Natural killer cell (primary cell): ENCODE results near the gene ZBTB12. TPM values are rescaled to one million over a fixed set of nuclear protein-coding genes. Genes with fewer than 3 reads are reported as not detected.
"Not testable (repeated sequence)": the region's sequence is repeated elsewhere in the genome, so short reads cannot be mapped to it uniquely, and the experiment has no call there.

ENCODE experiments used
- ATAC-seq, 3 donors: fragments of 150-1000 bp in 2 of 3; fragments of 200-7000 bp in 1 of 3; cut with Tn5 transposase; 1 replicate in 1 of 3; 2 replicates in 2 of 3; pipeline ENCODE4 v1.10.0; 2021; ENCODE audit warnings: mild to moderate bottlenecking in 2 of 3, moderate library complexity in 2 of 3
- DNase-seq, 2 donors: peaks; one replicate each; pipeline versions ENCODE4 v3.0.0 to v3.0.0-alpha.2; 2013 to 2021; ENCODE audit warnings: mixed read lengths in 1 of 2
- H3K27ac ChIP-seq: one replicate; pipeline ENCODE4 v1.5.1; 2013; ENCODE audit warnings: mild to moderate bottlenecking, low read length
- H3K27me3 ChIP-seq: one replicate; pipeline ENCODE4 v1.6.1; 2013; ENCODE audit warnings: low read length; ENCODE audit not compliant: control insufficient read depth, insufficient read depth
- H3K36me3 ChIP-seq: one replicate; pipeline ENCODE4 v1.6.1; 2013; ENCODE audit warnings: low read length; ENCODE audit not compliant: control insufficient read depth, insufficient read depth
- H3K4me1 ChIP-seq: one replicate; pipeline ENCODE4 v1.6.1; 2013; ENCODE audit warnings: low read length; ENCODE audit not compliant: control insufficient read depth, insufficient read depth
- H3K4me3 ChIP-seq: one replicate; pipeline ENCODE4 v1.5.1; 2013; ENCODE audit warnings: low read length
- H3K9me3 ChIP-seq: one replicate; pipeline ENCODE4 v1.6.1; 2013; ENCODE audit warnings: low read length; ENCODE audit not compliant: control insufficient read depth, insufficient read depth
- H3K27ac Mint-ChIP-seq, 2 donors: one replicate each; pipeline ENCODE4 v1.8.0; 2022; ENCODE audit warnings: mild to moderate bottlenecking in 2 of 2, mixed read lengths in 2 of 2, moderate library complexity in 1 of 2
- H3K27me3 Mint-ChIP-seq, 2 donors: one replicate each; pipeline ENCODE4 v1.8.0; 2022; ENCODE audit warnings: low read depth in 2 of 2, mixed read lengths in 2 of 2
- H3K36me3 Mint-ChIP-seq: one replicate; pipeline ENCODE4 v1.8.0; 2022; ENCODE audit warnings: mixed read lengths
- H3K4me1 Mint-ChIP-seq, 2 donors: one replicate each; pipeline ENCODE4 v1.8.0; 2022; ENCODE audit warnings: mixed read lengths in 2 of 2
- H3K4me3 Mint-ChIP-seq: one replicate; pipeline ENCODE4 v1.8.0; 2022; ENCODE audit warnings: mild to moderate bottlenecking, moderate library complexity, mixed read lengths
- H3K9me3 Mint-ChIP-seq, 2 donors: one replicate each; pipeline ENCODE4 v1.8.0; 2022; ENCODE audit warnings: mixed read lengths in 2 of 2
- CTCF ChIP-seq: fragments of 200-600 bp; IDR thresholded peaks from one replicate; pipeline ENCODE4 v1.8.0; 2022; ENCODE audit warnings: antibody characterized with exemption
- WGBS: methylation state at CpG from one replicate; pipeline ENCODE4 v1.1.7; 2013; ENCODE audit warnings: missing lambda C conversion rate; ENCODE audit not compliant: insufficient coverage; 5-methylcytosine and 5-hydroxymethylcytosine counted together
- intact Hi-C: fragments of 100-400 bp; cut with micrococcal nuclease; formaldehyde crosslinking; loops from one replicate; pipeline ENCODE4 v1.14.2; 2022
- total RNA-seq, 4 donors: library from RNA; stranded (reverse); fragments of 120-200 nt in 1 of 4; gene quantifications; one replicate each; pipeline versions ENCODE4 v1.2.3 to v1.2.4, GENCODE V29; 2013 to 2022

ZBTB12 gene
- total RNA-seq, 3 donors from 2014 or later (not counting 1 experiment from before 2014, with no cell fraction given) = 0.54 to 0.77 (median 0.63) TPM

- ATAC-seq (no peak), DNase-seq (no peak)
- Mint-ChIP-seq H3K4me1 (peaks cover 20 to 33% of the 10 kb centered on the region in 2 donors), H3K27me3 (no peaks in the 10 kb centered on the region), H3K4me3 (no peak overlapping the region), H3K27ac (peak overlapping the region; percentile 16 to 44), H3K36me3 (no peaks in the 10 kb centered on the region), H3K9me3 (no peaks in the 10 kb centered on the region)
- no peak for TF ChIP-seq CTCF
- Histone ChIP-seq H3K36me3 (peaks cover 28% of the 10 kb centered on the region), H3K4me3 (no peak overlapping the region), H3K4me1 (peaks cover 25% of the 10 kb centered on the region), H3K27me3 (no peaks in the 10 kb centered on the region), H3K27ac (no peak overlapping the region), H3K9me3 (no peaks in the 10 kb centered on the region)
- WGBS = 97% methylated on average over 13 of the region's 13 CpGs
- intact Hi-C loops = no loop called here
Observed at GRCh38 chr6:31860349-31860748, 41.5 kb downstream of the ZBTB12 start.

DNA sequence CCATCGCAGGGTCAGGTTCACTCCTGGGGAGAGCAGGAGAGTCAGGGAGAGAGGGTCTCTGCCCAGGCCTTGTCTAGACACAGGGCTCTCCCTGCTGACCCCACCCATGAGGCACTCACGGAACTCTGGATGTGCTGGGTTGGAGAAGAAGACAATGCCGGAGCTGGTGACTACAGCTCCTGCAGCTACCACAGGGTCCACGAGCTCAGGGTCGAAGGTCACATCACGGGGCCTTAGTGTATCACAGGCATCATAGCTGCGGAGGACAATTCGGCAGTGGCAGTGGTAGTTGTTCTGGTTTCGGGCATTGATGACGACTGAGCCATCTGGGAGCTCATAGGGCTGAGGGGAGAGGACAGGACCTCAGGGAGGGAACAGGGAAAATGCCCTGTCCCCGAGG, 42.0 kb downstream of the ZBTB12 start:
- H3K27ac ChIP-seq = no peak overlapping the region
- Mint-ChIP-seq H3K27ac (peak overlapping the region; percentile 16 to 44), H3K9me3 (no peaks in the 10 kb centered on the region), H3K36me3 (no peaks in the 10 kb centered on the region), H3K27me3 (no peaks in the 10 kb centered on the region), H3K4me1 (peaks cover 20 to 33% of the 10 kb centered on the region in 2 donors), H3K4me3 (peak overlapping the region; percentile 40)
- peaks cover 25% of the 10 kb centered on the region for H3K4me1 ChIP-seq
- no peak for TF ChIP-seq CTCF
- H3K9me3 ChIP-seq = no peaks in the 10 kb centered on the region
- H3K27me3 ChIP-seq = no peaks in the 10 kb centered on the region
- no peak overlapping the region for H3K4me3 ChIP-seq
- no peak for DNase-seq
- ATAC-seq = no peak
- 93% methylated on average over 11 of the region's 11 CpGs for WGBS
- peaks cover 28% of the 10 kb centered on the region for H3K36me3 ChIP-seq
- intact Hi-C loops = no loop called here

- peaks cover 28% of the 10 kb centered on the region for H3K36me3 ChIP-seq
- ATAC-seq = no peak
- no peak overlapping the region for H3K4me3 Mint-ChIP-seq
Observed at GRCh38 chr6:31858707-31859106, 43.2 kb downstream of the ZBTB12 start.

GRCh38 chr6:31857774-31858173, 44.1 kb downstream of the ZBTB12 start:
- Mint-ChIP-seq H3K27ac (peak overlapping the region in 1 of 2 donors; percentile 16), H3K4me1 (peaks cover 16 to 17% of the 10 kb centered on the region in 2 donors), H3K4me3 (peak overlapping the region; percentile 22)
- H3K27me3 ChIP-seq, H3K27me3 Mint-ChIP-seq, DNase-seq, H3K9me3 ChIP-seq, H3K4me3 ChIP-seq, H3K4me1 ChIP-seq, H3K36me3 Mint-ChIP-seq, ATAC-seq, H3K9me3 Mint-ChIP-seq, intact Hi-C loops, H3K27ac ChIP-seq: not testable (repeated sequence)
- peaks cover 28% of the 10 kb centered on the region for H3K36me3 ChIP-seq
- 94% methylated on average over 8 of the region's 8 CpGs for WGBS

More at GRCh38 chr6:31858707-31859106, 43.2 kb downstream of the ZBTB12 start:
- Mint-ChIP-seq H3K36me3 (no peaks in the 10 kb centered on the region), H3K9me3 (no peaks in the 10 kb centered on the region), H3K27me3 (no peaks in the 10 kb centered on the region), H3K27ac (no peak overlapping the region), H3K4me1 (peaks cover 20 to 25% of the 10 kb centered on the region in 2 donors)
- H3K27ac ChIP-seq = no peak overlapping the region
- no peak overlapping the region for H3K4me3 ChIP-seq
- no peaks in the 10 kb centered on the region for H3K27me3 ChIP-seq
- WGBS = 94% methylated on average over 8 of the region's 8 CpGs
- H3K9me3 ChIP-seq = no peaks in the 10 kb centered on the region
- peaks cover 17% of the 10 kb centered on the region for H3K4me1 ChIP-seq
- no peak for TF ChIP-seq CTCF
- intact Hi-C loops = no loop called here
- no peak for DNase-seq

DNA sequence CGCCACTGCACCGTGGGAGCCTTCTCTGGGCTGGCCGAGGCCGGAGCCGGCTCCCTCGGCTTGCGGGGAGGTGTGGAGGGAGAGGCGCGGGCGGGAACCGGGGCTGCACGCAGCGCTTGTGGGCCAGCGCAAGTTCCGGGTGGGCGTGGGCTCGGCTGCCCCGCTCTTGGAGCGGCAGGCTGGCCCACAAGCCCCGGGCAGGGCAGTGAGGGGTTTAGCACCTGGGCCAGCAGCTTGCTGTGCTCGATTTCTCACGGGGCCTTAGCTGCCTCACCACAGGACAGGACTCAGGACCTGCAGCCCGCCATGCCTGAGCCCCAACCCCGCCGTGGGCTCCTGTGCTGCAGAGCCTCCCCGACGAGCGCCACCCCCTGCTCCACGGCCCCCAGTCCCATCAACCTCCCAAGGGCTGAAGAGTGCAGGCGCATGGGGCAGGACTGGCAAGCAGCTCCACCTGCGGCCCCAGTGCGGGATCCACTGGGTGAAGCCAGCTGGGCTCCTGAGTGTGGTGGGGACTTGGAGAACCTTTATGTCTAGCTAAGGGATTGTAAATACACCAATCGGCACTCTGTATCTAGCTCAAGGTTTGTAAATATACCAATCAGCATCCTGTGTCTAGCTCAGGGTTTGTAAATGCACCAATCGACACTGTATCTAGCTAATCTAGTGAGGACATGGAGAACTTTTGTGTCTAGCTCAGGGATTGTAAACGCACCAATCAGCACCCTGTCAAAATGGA, 49.7 kb downstream of the ZBTB12 start:
- ATAC-seq, intact Hi-C loops, H3K36me3 Mint-ChIP-seq, H3K4me3 Mint-ChIP-seq, H3K27me3 ChIP-seq, H3K36me3 ChIP-seq, H3K27ac ChIP-seq, H3K4me1 Mint-ChIP-seq, H3K27ac Mint-ChIP-seq, H3K9me3 Mint-ChIP-seq, H3K9me3 ChIP-seq, H3K4me3 ChIP-seq, H3K27me3 Mint-ChIP-seq, H3K4me1 ChIP-seq, DNase-seq: not testable (repeated sequence)
- 96% methylated on average over 34 of the region's 35 CpGs for WGBS
